Measurements from ENCODE around the gene TMCC1. TPM values are rescaled to one million over a fixed set of nuclear protein-coding genes. Genes with fewer than 3 reads are reported as not detected.

TMCC1 gene
- total RNA-seq, 1 donor from 2014 or later: 24.3 TPM

- no peak for TF ChIP-seq CTCF (conservative IDR thresholded peaks at IDR 0.05; ENCODE audit: low read depth, low read length)
- peak; percentile 52 for DNase-seq (ENCODE audit: low read depth)
- H3K4me3 ChIP-seq (ENCODE audit: low read depth, low read length): peak overlapping the region; percentile 34
These were observed 169.8 kb downstream of the TMCC1 start for GRCh38 chr3:129723558-129724324.

- TF ChIP-seq CTCF (conservative IDR thresholded peaks at IDR 0.05; ENCODE audit: low read depth, low read length): no peak
- no peak overlapping the region for H3K4me3 ChIP-seq (ENCODE audit: low read depth, low read length)
- DNase-seq (ENCODE audit: low read depth): no peak
These were observed 171.0 kb downstream of the TMCC1 start for GRCh38 chr3:129722527-129722926.

- H3K4me3 ChIP-seq (ENCODE audit: low read depth, low read length): no peak overlapping the region
- DNase-seq (ENCODE audit: low read depth): no peak
- TF ChIP-seq CTCF (conservative IDR thresholded peaks at IDR 0.05; ENCODE audit: low read depth, low read length): no peak
These were observed 175.3 kb downstream of the TMCC1 start for GRCh38 chr3:129718201-129718600.

- H3K4me3 ChIP-seq (ENCODE audit: low read depth, low read length): no peak overlapping the region
- DNase-seq (ENCODE audit: low read depth): no peak
- no peak for TF ChIP-seq CTCF (conservative IDR thresholded peaks at IDR 0.05; ENCODE audit: low read depth, low read length)
These were observed 177.7 kb downstream of the TMCC1 start for GRCh38 chr3:129715854-129716253.

DNA sequence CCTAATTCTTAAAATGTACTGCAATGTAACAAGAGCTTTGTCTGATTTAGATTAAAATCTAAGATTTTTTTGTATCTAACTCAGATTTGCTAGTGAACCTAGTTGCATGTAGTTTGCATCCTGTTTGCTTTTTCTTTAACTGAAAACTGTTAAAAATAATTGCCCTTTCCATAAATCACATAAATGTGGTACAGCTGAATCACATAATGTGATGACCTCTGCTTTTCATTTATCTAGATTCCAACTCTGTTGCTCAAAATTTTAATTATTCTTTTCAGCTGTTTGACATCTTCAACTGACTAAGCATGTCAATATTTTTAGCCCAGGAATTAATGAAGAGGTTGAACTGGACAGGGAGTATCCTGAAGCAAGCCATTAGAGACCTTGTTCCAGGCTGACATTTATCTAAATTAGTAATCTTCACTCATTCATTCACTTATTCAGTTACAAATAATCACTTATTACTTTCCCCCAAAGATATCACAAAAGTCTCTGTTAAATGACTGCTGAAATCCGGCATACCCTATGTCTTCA is 185.1 kb downstream of the TMCC1 start:
- no peak for TF ChIP-seq CTCF (conservative IDR thresholded peaks at IDR 0.05; ENCODE audit: low read depth, low read length)
- no peak overlapping the region for H3K4me3 ChIP-seq (ENCODE audit: low read depth, low read length)
- DNase-seq (ENCODE audit: low read depth): no peak

- no peak for DNase-seq (ENCODE audit: low read depth)
- no peak for TF ChIP-seq CTCF (conservative IDR thresholded peaks at IDR 0.05; ENCODE audit: low read depth, low read length)
- H3K4me3 ChIP-seq (ENCODE audit: low read depth, low read length): no peak overlapping the region
These were observed 188.2 kb downstream of the TMCC1 start for GRCh38 chr3:129705274-129705673.

DNA sequence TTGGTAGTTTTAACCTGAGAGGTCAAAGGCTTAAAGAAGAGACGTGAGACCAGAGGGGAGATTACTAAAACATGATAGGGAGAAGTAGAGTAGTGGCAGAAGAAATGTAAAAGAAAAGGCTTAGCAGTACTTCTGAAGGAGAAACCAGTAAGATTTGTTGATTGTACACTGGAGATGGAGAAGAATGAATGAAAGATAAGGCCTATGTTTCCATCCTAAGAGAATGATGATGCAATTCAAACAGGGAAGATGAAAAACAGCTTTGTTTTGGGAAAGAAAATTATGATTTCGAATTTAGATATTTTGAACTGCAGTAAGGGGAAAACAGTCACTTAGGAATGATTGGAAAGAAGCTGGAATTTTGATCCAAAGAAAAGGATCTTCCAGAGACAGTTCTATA is 189.6 kb downstream of the TMCC1 start:
- no peak for DNase-seq (ENCODE audit: low read depth)
- no peak for TF ChIP-seq CTCF (conservative IDR thresholded peaks at IDR 0.05; ENCODE audit: low read depth, low read length)
- H3K4me3 ChIP-seq (ENCODE audit: low read depth, low read length): no peak overlapping the region
